ENCODE measurements around the gene EPB41L2.
"Not testable (repeated sequence)": the region's sequence is repeated elsewhere in the genome, so short reads cannot be mapped to it uniquely, and the experiment has no call there.

The EPB41L2 gene

GRCh38 chr6:130831607-130832006 lies 231.4 kb downstream of the EPB41L2 start:
- FAIRE-seq: no peak

GRCh38 chr6:130829333-130829910 lies 233.6 kb downstream of the EPB41L2 start:
- FAIRE-seq: no peak

GRCh38 chr6:130827247-130828149 lies 235.5 kb downstream of the EPB41L2 start, which contains the start of gene SMLR1:
SMLR1 (plus strand) TSS chr6:130827406; CDS start chr6:130827414, 8 bp downstream.
- FAIRE-seq: no peak

GRCh38 chr6:130826442-130827246 lies 236.4 kb downstream of the EPB41L2 start:
- FAIRE-seq: no peak

GRCh38 chr6:130825772-130826441 lies 237.1 kb downstream of the EPB41L2 start:
- FAIRE-seq: no peak

- no peak for FAIRE-seq
Observed at GRCh38 chr6:130824978-130825694, 237.9 kb downstream of the EPB41L2 start.

- FAIRE-seq: no peak
Observed at GRCh38 chr6:130822736-130823135, 240.3 kb downstream of the EPB41L2 start.

GRCh38 chr6:130815200-130816071 lies 247.6 kb downstream of the EPB41L2 start:
- FAIRE-seq: no peak

GRCh38 chr6:130814506-130814905 lies 248.5 kb downstream of the EPB41L2 start:
- no peak for FAIRE-seq

- no peak for FAIRE-seq
Observed at GRCh38 chr6:130811932-130812331, 251.1 kb downstream of the EPB41L2 start.

GRCh38 chr6:130810307-130811030 lies 252.6 kb downstream of the EPB41L2 start:
- no peak for FAIRE-seq

- FAIRE-seq: not testable (repeated sequence)
Observed at GRCh38 chr6:130801368-130801767, 261.7 kb downstream of the EPB41L2 start.

GRCh38 chr6:130797061-130797460 lies 266.0 kb downstream of the EPB41L2 start:
- FAIRE-seq: no peak

- no peak for FAIRE-seq
Observed at GRCh38 chr6:130796313-130796905, 266.6 kb downstream of the EPB41L2 start.

GRCh38 chr6:130794738-130795137 lies 268.3 kb downstream of the EPB41L2 start:
- FAIRE-seq: no peak

- no peak for FAIRE-seq
Observed at GRCh38 chr6:130794010-130794697, 268.9 kb downstream of the EPB41L2 start.
